EL (cell line): Measurements from ENCODE around the gene NCKAP5.
"Not testable (repeated sequence)": the region's sequence is repeated elsewhere in the genome, so short reads cannot be mapped to it uniquely, and the experiment has no call there.

ENCODE experiments used
- DNase-seq: peaks from one replicate; pipeline ENCODE4 v3.0.0-alpha.2; 2016

Gene NCKAP5

GRCh38 chr2:133519677-133520076 lies 48.6 kb downstream of the NCKAP5 start:
- DNase-seq = not testable (repeated sequence)

GRCh38 chr2:133518700-133519344 lies 49.4 kb downstream of the NCKAP5 start:
- no peak for DNase-seq

- DNase-seq = peak; percentile 21
Measured at GRCh38 chr2:133517876-133518275, 50.4 kb downstream of the NCKAP5 start.

DNA sequence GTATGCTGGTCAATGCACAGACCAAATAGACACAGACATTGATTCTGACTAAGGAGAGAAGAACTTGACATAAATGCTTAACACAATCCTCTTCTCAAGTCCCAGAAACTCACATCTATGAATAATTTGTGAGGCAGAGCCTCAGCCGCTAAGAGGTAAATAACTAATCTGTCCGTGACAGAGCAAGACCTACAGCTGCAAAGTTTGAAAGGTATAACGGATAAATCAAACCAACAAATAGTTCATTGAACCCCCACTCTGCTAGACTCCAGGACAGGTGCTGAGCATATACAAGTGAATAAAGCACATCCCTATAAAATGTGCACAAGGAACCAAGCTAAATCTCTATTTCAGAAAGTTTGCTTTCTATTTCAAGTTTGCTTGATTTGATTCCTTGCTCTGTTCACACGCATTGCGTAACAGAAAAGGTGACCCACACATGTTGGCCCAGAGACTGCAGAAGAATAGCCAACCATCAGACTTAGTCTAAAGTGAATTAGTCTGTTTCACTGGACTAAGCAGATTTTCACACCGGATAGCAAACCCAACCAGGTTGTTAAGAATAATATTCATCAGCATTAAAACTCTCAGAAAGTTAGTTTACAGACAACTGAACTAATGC lies 51.7 kb downstream of the NCKAP5 start:
- no peak for DNase-seq

DNA sequence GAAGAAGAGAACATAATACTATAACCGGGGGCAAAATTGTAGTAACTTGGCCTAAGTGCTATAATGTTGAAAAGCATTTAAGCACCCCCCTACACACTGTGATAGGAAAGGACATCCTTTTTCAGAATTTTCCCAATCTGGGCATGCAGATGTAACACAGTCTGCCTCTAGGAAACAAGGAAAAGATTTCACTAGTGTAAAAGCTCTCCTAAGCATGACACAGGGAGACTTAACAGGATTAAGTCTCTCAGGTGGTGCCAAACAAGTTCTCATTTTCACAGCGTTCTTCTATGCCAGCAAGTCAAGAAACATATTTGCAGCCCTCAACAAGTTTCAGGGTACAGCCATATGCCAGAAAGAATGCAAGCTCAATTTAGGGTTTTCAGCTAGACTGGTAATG lies 53.0 kb downstream of the NCKAP5 start:
- DNase-seq = no peak

DNA sequence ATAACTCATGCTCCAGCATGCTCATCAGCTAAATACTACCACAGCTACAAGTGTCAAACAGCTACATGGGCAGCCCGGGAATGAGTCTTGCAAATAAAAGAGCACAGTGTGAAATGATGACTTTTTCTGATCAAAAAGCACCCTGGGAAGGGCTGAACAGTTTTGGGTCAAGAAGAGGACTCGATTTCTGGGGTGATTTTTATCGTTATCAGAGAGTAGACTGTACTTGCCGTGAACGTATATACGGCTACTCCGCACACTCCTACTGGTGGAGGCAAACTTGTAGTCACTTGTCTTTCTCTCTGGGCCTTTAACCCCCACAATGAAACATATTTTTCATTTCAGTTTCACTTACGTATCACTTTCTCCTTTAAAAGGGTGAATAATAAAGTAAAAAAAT lies 54.4 kb downstream of the NCKAP5 start:
- DNase-seq = no peak

DNA sequence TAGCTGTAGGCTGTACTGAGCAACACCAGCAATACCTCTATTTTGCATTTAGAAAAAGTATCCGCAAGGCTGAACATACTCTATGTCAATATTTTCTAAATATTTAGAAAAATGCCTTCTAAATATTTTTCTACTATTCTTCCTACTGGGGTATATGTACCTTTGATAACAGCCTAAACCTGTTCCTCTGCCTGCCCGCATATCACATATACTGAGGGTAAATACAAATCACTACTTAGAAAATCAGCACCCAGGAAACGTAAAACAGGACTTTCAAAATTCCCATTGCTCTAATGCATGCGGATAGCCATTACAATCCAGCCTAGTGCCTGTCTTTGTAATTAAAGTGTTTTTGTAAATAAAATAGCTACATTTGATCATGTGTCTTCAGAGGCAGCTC lies 56.1 kb downstream of the NCKAP5 start:
- DNase-seq = no peak

DNA sequence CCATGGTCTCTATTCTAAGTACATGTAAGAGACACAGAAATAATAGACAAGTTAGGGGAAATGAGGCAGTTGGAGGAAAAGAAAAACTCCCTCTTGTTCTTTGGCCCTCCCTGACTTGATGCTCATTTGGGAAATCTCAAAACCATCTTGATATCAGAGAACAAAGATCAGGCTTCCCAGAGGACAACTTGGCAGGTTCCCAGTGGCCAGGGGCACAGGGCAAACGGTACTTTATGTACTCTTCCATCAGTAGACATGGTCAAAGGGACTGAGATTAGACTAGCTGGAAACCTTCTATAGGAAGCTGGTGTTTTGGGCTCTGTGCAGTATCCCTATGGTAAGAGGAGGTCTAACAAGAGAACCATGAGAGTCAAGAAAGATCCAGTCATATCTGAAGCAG lies 56.6 kb downstream of the NCKAP5 start:
- no peak for DNase-seq

- no peak for DNase-seq
Measured at GRCh38 chr2:133509777-133510176, 58.5 kb downstream of the NCKAP5 start.

DNA sequence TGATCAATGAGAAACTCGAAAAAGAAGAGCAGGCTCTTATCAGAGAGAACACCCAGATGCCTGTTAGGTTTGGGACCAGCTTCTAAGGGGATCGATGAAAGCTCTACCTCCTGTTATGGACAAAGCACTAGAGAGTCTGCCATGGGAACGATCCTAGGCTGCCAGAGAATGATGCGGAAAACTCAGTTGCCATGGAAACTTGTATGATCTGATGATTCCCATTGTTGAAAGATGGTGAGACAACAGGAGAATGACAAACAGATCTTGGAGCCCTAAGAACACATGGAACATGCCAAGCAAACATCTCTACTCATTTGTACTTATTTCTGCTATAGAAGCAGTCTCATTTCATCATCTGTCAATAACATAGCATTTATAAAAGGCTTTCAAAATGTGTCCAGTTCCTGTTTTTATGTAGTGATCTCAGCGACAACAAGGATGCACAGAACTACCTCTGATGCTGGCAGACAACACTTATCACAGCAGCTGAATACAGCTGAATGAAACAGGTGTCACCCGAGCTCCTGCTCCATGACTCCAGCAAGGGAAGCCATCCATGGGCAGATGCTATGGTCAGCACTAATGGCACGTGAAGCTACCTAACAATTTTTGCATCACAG lies 59.6 kb downstream of the NCKAP5 start:
- DNase-seq = no peak

- DNase-seq = no peak
Measured at GRCh38 chr2:133506996-133507395, 61.3 kb downstream of the NCKAP5 start.

GRCh38 chr2:133504566-133505505 lies 63.4 kb downstream of the NCKAP5 start:
- peak; percentile 67 for DNase-seq

DNA sequence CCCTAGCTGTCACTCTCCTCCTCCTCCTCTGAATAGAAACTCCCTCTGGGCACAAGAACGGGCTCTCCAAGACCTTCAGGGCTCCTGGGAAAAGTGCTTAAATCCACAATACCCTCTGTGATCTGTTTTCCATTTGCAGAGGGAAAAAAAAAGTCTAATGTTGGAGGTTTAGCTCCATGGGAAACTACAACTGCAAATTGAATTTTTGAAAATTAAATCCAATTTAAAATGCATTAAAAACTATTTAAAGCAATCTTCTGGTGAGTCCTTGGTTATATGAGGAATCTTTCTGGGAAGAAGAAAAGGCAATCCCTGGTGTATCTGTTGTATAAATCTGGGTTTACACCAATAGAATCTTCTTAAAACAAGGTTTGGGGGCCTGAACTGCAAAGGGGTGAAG lies 64.3 kb downstream of the NCKAP5 start:
- DNase-seq = no peak

GRCh38 chr2:133503323-133503722 lies 64.9 kb downstream of the NCKAP5 start:
- DNase-seq = no peak

DNA sequence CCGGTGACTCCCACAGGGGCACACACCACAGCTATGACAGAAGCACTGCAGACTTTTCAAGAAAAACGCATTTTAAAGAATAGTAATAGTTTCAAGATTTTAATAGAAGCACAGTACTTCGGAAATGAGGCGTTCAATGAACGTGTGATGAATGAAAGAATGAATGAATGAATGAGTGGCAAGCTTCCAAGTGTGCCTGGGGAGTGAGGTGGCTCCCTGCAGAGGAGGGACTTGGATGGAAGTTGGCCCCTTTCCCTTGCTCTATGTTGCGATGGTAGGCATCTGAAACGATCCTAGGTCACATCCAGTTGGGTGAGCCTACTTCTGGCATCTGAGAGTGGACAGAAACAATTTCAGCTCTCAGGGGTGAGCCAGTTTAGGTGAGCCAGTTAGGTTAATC lies 65.6 kb downstream of the NCKAP5 start:
- DNase-seq = no peak

DNA sequence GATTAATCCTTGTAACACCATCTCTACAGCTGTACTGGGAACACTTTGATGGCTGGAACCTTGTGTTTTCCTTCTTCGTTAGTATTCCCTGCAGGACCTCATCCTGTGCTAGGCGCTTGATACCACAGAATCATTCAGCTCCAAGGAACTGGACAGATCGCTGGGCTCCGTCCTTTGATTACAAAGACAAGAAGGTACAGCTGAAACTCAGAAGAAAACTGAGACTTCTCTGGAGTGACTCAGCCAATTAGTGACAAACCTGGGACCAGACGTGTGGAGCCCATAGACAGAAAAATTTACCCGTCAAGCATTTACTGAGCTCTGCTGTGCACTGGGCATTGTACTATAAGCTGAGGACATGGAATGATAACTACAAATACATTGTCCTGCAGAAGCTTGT lies 67.3 kb downstream of the NCKAP5 start:
- DNase-seq = no peak

- DNase-seq = no peak
Measured at GRCh38 chr2:133498662-133499585, 69.3 kb downstream of the NCKAP5 start.

DNA sequence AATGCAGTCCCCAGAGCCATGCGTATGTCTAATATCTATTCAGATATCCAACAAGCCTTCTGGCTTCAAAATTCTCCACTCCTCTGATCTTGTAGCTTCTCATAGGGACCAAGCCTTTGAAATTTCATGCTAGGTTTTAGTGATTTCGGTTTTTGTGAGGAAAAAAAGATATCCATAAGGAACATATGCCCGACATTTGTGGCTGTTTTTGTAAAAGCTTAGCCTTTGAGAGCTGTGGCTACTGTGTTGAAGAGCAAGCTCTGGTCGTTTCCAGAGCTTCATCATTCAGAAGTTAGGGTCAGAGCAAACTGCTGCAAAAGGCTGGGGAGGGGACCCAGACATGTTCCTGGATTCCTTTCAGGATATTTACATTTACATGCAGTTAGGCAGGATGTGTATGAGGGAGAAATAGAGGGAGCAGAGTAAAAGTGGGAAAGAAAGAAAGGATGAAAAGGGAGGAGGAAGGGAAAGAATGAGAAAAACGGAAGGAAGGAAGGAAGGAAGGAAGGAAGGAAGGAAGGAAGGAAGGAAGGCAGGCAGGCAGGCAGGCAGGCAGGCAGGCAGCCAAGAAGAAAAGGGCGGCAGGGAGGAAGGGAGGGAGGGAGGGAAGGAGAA lies 70.2 kb downstream of the NCKAP5 start:
- DNase-seq = no peak

DNA sequence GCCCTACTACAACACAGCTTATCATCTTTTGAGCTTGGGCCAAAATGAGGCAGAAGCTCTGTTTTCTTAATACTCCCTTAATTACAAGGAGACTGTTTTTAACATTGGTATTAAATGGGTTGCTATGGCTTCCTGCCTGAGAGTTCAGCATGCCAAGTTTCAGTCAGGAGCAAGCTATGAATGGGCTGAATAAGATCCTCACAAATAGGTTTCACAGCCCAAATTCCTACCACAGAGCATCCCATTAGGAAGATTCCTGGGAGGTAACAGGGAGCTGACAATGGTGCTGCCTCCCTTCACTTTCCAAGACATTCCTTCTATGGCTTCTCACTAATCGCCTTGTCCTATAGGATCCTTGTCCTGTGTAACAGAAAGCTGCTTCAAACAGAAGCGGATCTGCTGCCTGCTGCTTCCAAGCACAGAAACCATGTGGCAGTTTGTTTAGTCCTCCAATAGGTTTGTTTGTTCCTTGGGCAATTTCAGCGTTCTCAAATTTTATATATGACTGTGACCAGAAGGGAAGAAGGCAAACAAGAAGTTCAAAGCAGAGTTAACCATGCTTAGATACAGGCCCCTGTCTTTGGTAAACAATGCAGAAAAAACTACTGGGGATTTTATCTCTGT lies 70.9 kb downstream of the NCKAP5 start:
- DNase-seq = no peak

- no peak for DNase-seq
Measured at GRCh38 chr2:133496501-133497269, 71.6 kb downstream of the NCKAP5 start.

- DNase-seq = no peak
Measured at GRCh38 chr2:133495226-133495625, 73.0 kb downstream of the NCKAP5 start.
